HL-60 (cell line): ENCODE data around the gene NME7.

ENCODE experiments used
- CTCF ChIP-seq: IDR thresholded peaks from one replicate; pipeline ENCODE4 v1.5.1; 2011; ENCODE audit warnings: low read length, control low read depth, inconsistent platforms; ENCODE audit not compliant: insufficient read depth
- GABPA ChIP-seq: IDR thresholded peaks from 2 replicates; pipeline ENCODE4 v1.6.1; 2012; ENCODE audit warnings: low read depth
- POLR2AphosphoS5 ChIP-seq: IDR thresholded peaks from 2 replicates; pipeline ENCODE4 v1.6.1; 2012; ENCODE audit warnings: low read depth
- SPI1 ChIP-seq: IDR thresholded peaks from 2 replicates; pipeline ENCODE4 v1.6.1; 2012; ENCODE audit warnings: low read depth, mild to moderate bottlenecking, borderline replicate concordance
- TF ChIP-seq, protein P1 (sequence below): IDR thresholded peaks from 2 replicates; pipeline ENCODE4 v1.6.1; 2012; ENCODE audit warnings: low read depth; ENCODE audit not compliant: insufficient replicate concordance

DNA sequence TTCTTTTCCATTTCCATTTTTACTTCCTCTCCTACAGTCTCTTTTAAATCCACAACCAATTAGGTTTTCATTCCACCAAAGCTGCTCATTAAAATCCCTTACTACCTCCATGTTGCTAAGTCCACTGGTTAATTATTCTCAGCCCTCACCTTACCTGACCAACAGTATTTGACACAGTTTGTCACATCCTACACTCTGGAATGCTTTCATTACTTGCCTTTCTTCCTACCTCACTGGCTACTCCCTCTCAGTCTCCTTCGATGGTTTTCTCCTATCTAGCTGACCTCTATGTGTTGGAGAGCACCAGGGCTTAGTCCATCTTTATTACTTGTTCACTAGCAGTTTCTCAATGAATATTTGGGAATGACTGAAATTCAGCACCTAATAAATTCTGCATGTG, 78.6 kb downstream of the NME7 start:
- TF ChIP-seq CTCF = no peak
- TF ChIP-seq POLR2AphosphoS5 = no peak
- no peak for TF ChIP-seq GABPA
- TF ChIP-seq, protein P1, sequence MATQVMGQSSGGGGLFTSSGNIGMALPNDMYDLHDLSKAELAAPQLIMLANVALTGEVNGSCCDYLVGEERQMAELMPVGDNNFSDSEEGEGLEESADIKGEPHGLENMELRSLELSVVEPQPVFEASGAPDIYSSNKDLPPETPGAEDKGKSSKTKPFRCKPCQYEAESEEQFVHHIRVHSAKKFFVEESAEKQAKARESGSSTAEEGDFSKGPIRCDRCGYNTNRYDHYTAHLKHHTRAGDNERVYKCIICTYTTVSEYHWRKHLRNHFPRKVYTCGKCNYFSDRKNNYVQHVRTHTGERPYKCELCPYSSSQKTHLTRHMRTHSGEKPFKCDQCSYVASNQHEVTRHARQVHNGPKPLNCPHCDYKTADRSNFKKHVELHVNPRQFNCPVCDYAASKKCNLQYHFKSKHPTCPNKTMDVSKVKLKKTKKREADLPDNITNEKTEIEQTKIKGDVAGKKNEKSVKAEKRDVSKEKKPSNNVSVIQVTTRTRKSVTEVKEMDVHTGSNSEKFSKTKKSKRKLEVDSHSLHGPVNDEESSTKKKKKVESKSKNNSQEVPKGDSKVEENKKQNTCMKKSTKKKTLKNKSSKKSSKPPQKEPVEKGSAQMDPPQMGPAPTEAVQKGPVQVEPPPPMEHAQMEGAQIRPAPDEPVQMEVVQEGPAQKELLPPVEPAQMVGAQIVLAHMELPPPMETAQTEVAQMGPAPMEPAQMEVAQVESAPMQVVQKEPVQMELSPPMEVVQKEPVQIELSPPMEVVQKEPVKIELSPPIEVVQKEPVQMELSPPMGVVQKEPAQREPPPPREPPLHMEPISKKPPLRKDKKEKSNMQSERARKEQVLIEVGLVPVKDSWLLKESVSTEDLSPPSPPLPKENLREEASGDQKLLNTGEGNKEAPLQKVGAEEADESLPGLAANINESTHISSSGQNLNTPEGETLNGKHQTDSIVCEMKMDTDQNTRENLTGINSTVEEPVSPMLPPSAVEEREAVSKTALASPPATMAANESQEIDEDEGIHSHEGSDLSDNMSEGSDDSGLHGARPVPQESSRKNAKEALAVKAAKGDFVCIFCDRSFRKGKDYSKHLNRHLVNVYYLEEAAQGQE = no peak
- no peak for TF ChIP-seq SPI1
